HepG2 (cell line): ENCODE measurements around the gene AGBL1. TPM values are rescaled to one million over a fixed set of nuclear protein-coding genes. Genes with fewer than 3 reads are reported as not detected.

Experiments used
- ATAC-seq: fragments of 200-7000 bp; cut with Tn5 transposase; 3 replicates; pipeline ENCODE4 v1.9.1; 2020; ENCODE audit warnings: mild to moderate bottlenecking, moderate library complexity
- BruUV-seq: library from RNA; stranded (reverse); fragments of 400-500 nt; replicated peaks from 2 replicates; lab custom pipeline; 2021; lab: Mats Ljungman, UMichigan
- CTCF ChIA-PET: fragments of 300-600 bp; formaldehyde crosslinking; extraction: SDS; loops from one replicate; lab custom pipeline; 2021; ENCODE audit warnings: low total read pairs, inconsistent platforms, low intra/inter-chr PET ratio; lab: Yijun Ruan, JAX
- POLR2A ChIA-PET: fragments of 350-600 bp; sonication (Branson Sonifier 250); formaldehyde crosslinking; loops from one replicate; lab custom pipeline; 2020; ENCODE audit warnings: antibody characterized with exemption, inconsistent platforms; lab: Yijun Ruan, JAX
- DNase-seq: peaks from one replicate; pipeline ENCODE4 v3.0.0-alpha.2; 2015; ENCODE audit warnings: low spot score
- FAIRE-seq: peaks from 3 replicates; lab custom pipeline; 2011; peaks lifted over from hg19 to GRCh38; lab: Jason Lieb, UNC
- H2AFZ ChIP-seq: one replicate; pipeline ENCODE4 v1.6.1; 2011; ENCODE audit warnings: low read length, inconsistent platforms
- H3K27ac ChIP-seq: fragments of 300-600 bp; 3 replicates; pipeline ENCODE4 v1.8.0; 2011; ENCODE audit warnings: mixed run types, mild to moderate bottlenecking, mixed read lengths, low read length, inconsistent platforms; ENCODE audit not compliant: insufficient read depth; ENCODE audit errors: extremely low read length
- H3K27me3 ChIP-seq, 2 experiments: fragments of 200-600 bp in 1 of 2; 2 replicates in 1 of 2; 3 replicates in 1 of 2; pipeline versions ENCODE4 v1.6.0 to v1.8.0; 2011; ENCODE audit warnings: low read length in 2 of 2, mild to moderate bottlenecking in 2 of 2, moderate library complexity in 2 of 2, inconsistent platforms in 1 of 2; ENCODE audit not compliant: insufficient read depth in 2 of 2, control insufficient read depth in 1 of 2
- H3K36me3 ChIP-seq, 2 experiments: fragments of 200-600 bp in 1 of 2; replicated peaks in 1 of 2; 2 replicates in 1 of 2; 3 replicates in 1 of 2; pipeline versions ENCODE4 v1.5.1 to v1.8.0; 2011; ENCODE audit warnings: low read length in 2 of 2, inconsistent platforms in 1 of 2; ENCODE audit not compliant: insufficient read depth in 2 of 2, control insufficient read depth in 1 of 2
- H3K4me1 ChIP-seq: 2 replicates; pipeline ENCODE4 v1.5.1; 2012; ENCODE audit warnings: low read length, inconsistent platforms; ENCODE audit not compliant: insufficient read depth
- H3K4me2 ChIP-seq: 2 replicates; pipeline ENCODE4 v1.6.0; 2011; ENCODE audit warnings: low read depth, low read length, inconsistent platforms
- H3K4me3 ChIP-seq, 3 experiments: fragments of 200-600 bp in 1 of 3; sonication (generic), shearing (Covaris generic) in 1 of 3; replicated peaks in 1 of 3; 2 replicates each; pipeline ENCODE4 v1.5.1; 2011 to 2016; ENCODE audit warnings: low read length in 3 of 3, inconsistent platforms in 2 of 3, low read depth in 2 of 3, mild to moderate bottlenecking in 2 of 3, control low read depth in 1 of 3, mixed read lengths in 1 of 3; ENCODE audit not compliant: insufficient read depth in 1 of 3
- H3K79me2 ChIP-seq: one replicate; pipeline ENCODE4 v1.6.1; 2011; ENCODE audit warnings: low read length, inconsistent platforms; ENCODE audit not compliant: insufficient read depth
- H3K9ac ChIP-seq: 2 replicates; pipeline ENCODE4 v1.6.0; 2011; ENCODE audit warnings: mild to moderate bottlenecking, low read depth, low read length, inconsistent platforms; ENCODE audit not compliant: insufficient read depth
- H3K9me3 ChIP-seq: 2 replicates; pipeline ENCODE4 v1.5.1; 2012; ENCODE audit warnings: mild to moderate bottlenecking, low read length
- H4K20me1 ChIP-seq: 2 replicates; pipeline ENCODE4 v1.6.0; 2011; ENCODE audit warnings: inconsistent platforms, mild to moderate bottlenecking, low read length, moderate library complexity; ENCODE audit not compliant: insufficient read depth
- CSRNP2 ChIP-seq: sonication (generic); formaldehyde crosslinking; conservative IDR thresholded peaks from 2 replicates; pipeline ENCODE4 v1.8.0; 2022; ENCODE audit warnings: low read depth, missing genetic modification reagents
- ISL2 ChIP-seq: sonication (generic); formaldehyde crosslinking; IDR thresholded peaks from 2 replicates; pipeline ENCODE4 v1.5.0; 2020; ENCODE audit warnings: missing genetic modification reagents
- KLF15 ChIP-seq: sonication (generic); formaldehyde crosslinking; IDR thresholded peaks from 2 replicates; pipeline ENCODE4 v1.8.1; 2023; ENCODE audit warnings: borderline replicate concordance, mild to moderate bottlenecking, inconsistent platforms, missing genetic modification reagents, mixed read lengths
- MTF1 ChIP-seq: sonication (generic); formaldehyde crosslinking; IDR thresholded peaks from 2 replicates; pipeline ENCODE4 v1.5.0; 2020; ENCODE audit warnings: missing genetic modification reagents
- NCOA2 ChIP-seq: sonication (generic); formaldehyde crosslinking; IDR thresholded peaks from 2 replicates; pipeline ENCODE4 v1.8.0; 2022; ENCODE audit warnings: inconsistent platforms
- NCOA5 ChIP-seq: sonication (generic); formaldehyde crosslinking; IDR thresholded peaks from 2 replicates; pipeline ENCODE4 v1.4.0; 2020; ENCODE audit warnings: missing genetic modification reagents
- RBM39 ChIP-seq: fragments of 200-400 bp; formaldehyde crosslinking; IDR thresholded peaks from one replicate; pipeline ENCODE4 v1.6.1; 2018; ENCODE audit warnings: antibody characterized with exemption, mild to moderate bottlenecking, low read depth, low read length; ENCODE audit not compliant: poor library complexity, severe bottlenecking
- ZBTB44 ChIP-seq: sonication (generic); formaldehyde crosslinking; IDR thresholded peaks from 2 replicates; pipeline ENCODE4 v1.4.0; 2020; ENCODE audit warnings: missing genetic modification reagents
- ZFP90 ChIP-seq: sonication (generic); formaldehyde crosslinking; IDR thresholded peaks from 2 replicates; pipeline ENCODE4 v1.8.0; 2022; ENCODE audit warnings: missing genetic modification reagents, mild to moderate bottlenecking, inconsistent platforms, borderline replicate concordance
- ZNF382 ChIP-seq: sonication (generic); formaldehyde crosslinking; IDR thresholded peaks from 2 replicates; pipeline ENCODE4 v1.5.0; 2020; ENCODE audit warnings: missing genetic modification reagents, mild to moderate bottlenecking, borderline replicate concordance
- ZNF512 ChIP-seq: sonication (generic); formaldehyde crosslinking; IDR thresholded peaks from 2 replicates; pipeline ENCODE4 v1.4.0; 2020; ENCODE audit warnings: mild to moderate bottlenecking, missing genetic modification reagents
- ZNF615 ChIP-seq: sonication (generic); formaldehyde crosslinking; IDR thresholded peaks from 2 replicates; pipeline ENCODE4 v1.5.0; 2020; ENCODE audit warnings: mild to moderate bottlenecking, missing genetic modification reagents, borderline replicate concordance
- ZNF713 ChIP-seq: sonication (generic); formaldehyde crosslinking; IDR thresholded peaks from 2 replicates; pipeline ENCODE4 v1.4.0; 2020; ENCODE audit warnings: mild to moderate bottlenecking, missing genetic modification reagents
- WGBS: methylation state at CpG from one replicate; pipeline ENCODE4 v1.1.6; 2017; ENCODE audit warnings: low lambda C conversion rate; 5-methylcytosine and 5-hydroxymethylcytosine counted together
- in situ Hi-C: cut with HindIII; loops from 2 replicates; pipeline ENCODE4 v1.10.0; 2017; ENCODE audit warnings: low pct_unique_long_range_greater_than_20kb; ENCODE audit not compliant: extremely low pct_ligation_motif_present
- intact Hi-C: fragments of 100-400 bp; cut with micrococcal nuclease; formaldehyde crosslinking; loops from one replicate; pipeline ENCODE4 v1.10.0; 2022; ENCODE audit not compliant: unreplicated experiment
- polyA plus RNA-seq, 8 experiments: library from polyadenylated mRNA; depleted of rRNA in 3 of 8; stranded (reverse) in 7 of 8; unstranded in 1 of 8; fragments of >200 nt; fragmentation: Illumina TruSeq in 4 of 8; extraction: Trizol in 4 of 8; gene quantifications; 2 replicates each; pipeline versions ENCODE4 v1.2.1 to v1.2.3, GENCODE V29; 2011 to 2016; ENCODE audit warnings: low read depth in 4 of 8, missing spikeins in 1 of 8, mixed read lengths in 1 of 8; ENCODE audit not compliant: insufficient read depth in 1 of 8
- total RNA-seq, 5 experiments: library from RNA; depleted of rRNA; stranded (reverse); fragments of >200 nt; fragmentation: Illumina TruSeq; extraction: Trizol; gene quantifications; 2 replicates each; pipeline ENCODE4 v1.2.3, GENCODE V29; 2016; ENCODE audit warnings: low read depth in 1 of 5

Gene AGBL1
- total and polyA plus RNA-seq, 2 of the 13 experiments (the other 11 are each of a cell fraction or from before 2014, with no cell fraction given), result 0.01 TPM; not detected in 1

GRCh38 chr15:86353213-86353612 lies 273.5 kb downstream of the AGBL1 start:
- H3K4me3 ChIP-seq, result no peak overlapping the region
- no peak for DNase-seq
- ChIA-PET CTCF (no interaction called here), POLR2A (no interaction called here)
- H3K79me2 ChIP-seq, result no peaks in the 10 kb centered on the region
- no TSS peak for BruUV-seq
- H3K9ac ChIP-seq, result no peak overlapping the region
- peaks cover 62% of the 10 kb centered on the region for H3K9me3 ChIP-seq
- intact Hi-C loops (no loop called here), in situ Hi-C loops (no loop called here)
- H3K4me1 ChIP-seq, result no peaks in the 10 kb centered on the region
- no peak for TF ChIP-seq NCOA5 (CRISPR knock-in tag)
- TF ChIP-seq ISL2, result no peak
- TF ChIP-seq MTF1 (CRISPR knock-in tag), result no peak
- TF ChIP-seq NCOA2 (CRISPR knock-in tag), result no peak
- TF ChIP-seq RBM39, result no peak
- no peak for TF ChIP-seq ZNF512 (CRISPR knock-in tag)
- no peak for TF ChIP-seq ZNF713 (CRISPR knock-in tag)
- no peak for TF ChIP-seq ZNF382 (CRISPR knock-in tag)
- no peak for TF ChIP-seq ZBTB44 (CRISPR knock-in tag)
- no peak for TF ChIP-seq ZFP90 (CRISPR knock-in tag)
- TF ChIP-seq ZNF615 (CRISPR knock-in tag), result no peak
- TF ChIP-seq CSRNP2 (CRISPR knock-in tag), result no peak
- no peak for TF ChIP-seq KLF15 (CRISPR knock-in tag)
- no peaks in the 10 kb centered on the region for H3K27me3 ChIP-seq
- no peaks in the 10 kb centered on the region for H4K20me1 ChIP-seq
- H2AFZ ChIP-seq, result no peak overlapping the region
- no peak overlapping the region for H3K4me2 ChIP-seq
- H3K27ac ChIP-seq, result no peak overlapping the region
- WGBS, result 0% methylated on average over 1 of the region's 1 CpG
- H3K36me3 ChIP-seq, result no peaks in the 10 kb centered on the region
- no peak for ATAC-seq
- FAIRE-seq, result no peak
